A549 (cell line): ENCODE measurements around the gene CSMD2. TPM values are rescaled to one million over a fixed set of nuclear protein-coding genes. Genes with fewer than 3 reads are reported as not detected.

Source experiments
- ATAC-seq, 2 experiments: fragments of 200-7000 bp in 1 of 2; fragments of >200 bp in 1 of 2; cut with Nextera tagmentation in 1 of 2; cut with Tn5 transposase in 1 of 2; 3 replicates each; pipeline versions ENCODE4 v1.8.0 to v1.9.1; 2018 to 2020; ENCODE audit warnings: mild to moderate bottlenecking in 1 of 2, moderate library complexity in 1 of 2
- CTCF ChIA-PET: fragments of 300-600 bp; sonication (Branson Sonifier 250); formaldehyde crosslinking; extraction: SDS; loops from one replicate; lab custom pipeline; 2021; ENCODE audit warnings: antibody characterized with exemption, inconsistent platforms; lab: Yijun Ruan, JAX
- POLR2A ChIA-PET: fragments of 350-600 bp; formaldehyde crosslinking; extraction: SDS; loops from one replicate; lab custom pipeline; 2021; ENCODE audit warnings: antibody characterized with exemption, inconsistent platforms; lab: Yijun Ruan, JAX
- DNase-seq, 2 experiments: peaks; one replicate each; pipeline versions ENCODE4 v3.0.0 to v3.0.0-alpha.2; 2011 to 2016; ENCODE audit warnings: low read depth in 1 of 2, low spot score in 1 of 2
- FAIRE-seq: peaks from 2 replicates; lab custom pipeline; 2011; peaks lifted over from hg19 to GRCh38; lab: Jason Lieb, UNC
- H3K27ac ChIP-seq, 2 experiments: fragments of >200 bp; sonication (Bioruptor Twin); formaldehyde crosslinking; 3 replicates each; pipeline ENCODE4 v1.5.1; 2016 to 2017
- H3K4me1 ChIP-seq: fragments of >200 bp; sonication (Bioruptor Twin); formaldehyde crosslinking; 3 replicates; pipeline ENCODE4 v1.6.1; 2016
- H3K4me2 ChIP-seq: fragments of >200 bp; sonication (Bioruptor Twin); formaldehyde crosslinking; 3 replicates; pipeline ENCODE4 v1.6.1; 2016
- H3K4me3 ChIP-seq: fragments of >200 bp; sonication (Bioruptor Twin); formaldehyde crosslinking; 3 replicates; pipeline ENCODE4 v1.5.1; 2016
- H3K9me3 ChIP-seq: fragments of >200 bp; sonication (Bioruptor Twin); formaldehyde crosslinking; 3 replicates; pipeline ENCODE4 v1.6.1; 2016
- ATOH8 ChIP-seq: fragments of 250-450 bp; sonication (Bioruptor Pico); IDR thresholded peaks from 2 replicates; pipeline ENCODE4 v1.5.0; 2020; ENCODE audit warnings: low read depth, mild to moderate bottlenecking, moderate library complexity
- BCL3 ChIP-seq: fragments of >200 bp; sonication (Bioruptor Twin); formaldehyde crosslinking; IDR thresholded peaks from 3 replicates; pipeline ENCODE4 v1.6.1; 2016
- CBX2 ChIP-seq: fragments of 200-600 bp; sonication (generic); IDR thresholded peaks from 2 replicates; pipeline ENCODE4 v1.6.1; 2016; ENCODE audit warnings: low read depth, mild to moderate bottlenecking, borderline replicate concordance
- CHD2 ChIP-seq: fragments of 150-350 bp; IDR thresholded peaks from 2 replicates; pipeline ENCODE4 v1.6.1; 2014; ENCODE audit warnings: low read length; ENCODE audit not compliant: partially characterized antibody
- CHD4 ChIP-seq: fragments of 200-600 bp; sonication (generic); IDR thresholded peaks from 2 replicates; pipeline ENCODE4 v1.6.1; 2016; ENCODE audit warnings: antibody characterized with exemption, mild to moderate bottlenecking, borderline replicate concordance
- CTCF ChIP-seq: fragments of >200 bp; sonication (Bioruptor Twin); formaldehyde crosslinking; IDR thresholded peaks from 3 replicates; pipeline ENCODE4 v1.5.1; 2016
- FOXS1 ChIP-seq: fragments of 250-450 bp; sonication (Bioruptor Pico); IDR thresholded peaks from 2 replicates; pipeline ENCODE4 v1.5.0; 2020; ENCODE audit warnings: mild to moderate bottlenecking, moderate library complexity
- HDAC2 ChIP-seq: fragments of 200-600 bp; sonication (generic); IDR thresholded peaks from 2 replicates; pipeline ENCODE4 v1.6.1; 2016
- HES2 ChIP-seq: fragments of >200 bp; sonication (Bioruptor Twin); formaldehyde crosslinking; IDR thresholded peaks from 2 replicates; pipeline ENCODE4 v1.6.1; 2016
- HOXB5 ChIP-seq: fragments of 250-450 bp; sonication (Bioruptor Pico); IDR thresholded peaks from 2 replicates; pipeline ENCODE4 v1.5.0; 2020; ENCODE audit warnings: mild to moderate bottlenecking, moderate library complexity
- MAX ChIP-seq: IDR thresholded peaks from 2 replicates; pipeline ENCODE4 v1.6.1; 2012
- MAZ ChIP-seq: fragments of 150-350 bp; IDR thresholded peaks from 2 replicates; pipeline ENCODE4 v1.6.1; 2014; ENCODE audit warnings: antibody characterized with exemption, low read depth, low read length, borderline replicate concordance
- NR3C1 ChIP-seq: fragments of >200 bp; sonication (Bioruptor Twin); formaldehyde crosslinking; IDR thresholded peaks from 3 replicates; pipeline ENCODE4 v1.6.1; 2017
- PHF8 ChIP-seq: fragments of 200-600 bp; sonication (generic); IDR thresholded peaks from 2 replicates; pipeline ENCODE4 v1.6.1; 2016; ENCODE audit warnings: low read depth, mild to moderate bottlenecking, antibody characterized with exemption, moderate library complexity, borderline replicate concordance
- RAD21 ChIP-seq, 2 experiments: fragments of >200 bp in 1 of 2; sonication (Bioruptor Twin) in 1 of 2; formaldehyde crosslinking in 1 of 2; IDR thresholded peaks in 1 of 2; conservative IDR thresholded peaks in 1 of 2; 2 replicates in 1 of 2; 3 replicates in 1 of 2; pipeline ENCODE4 v1.6.1; 2012 to 2018; ENCODE audit warnings: inconsistent platforms in 1 of 2
- REST ChIP-seq: fragments of 200-600 bp; sonication (generic); IDR thresholded peaks from 2 replicates; pipeline ENCODE4 v1.6.1; 2016; ENCODE audit warnings: antibody characterized with exemption, mild to moderate bottlenecking, moderate library complexity
- RNF2 ChIP-seq: fragments of 200-600 bp; sonication (generic); IDR thresholded peaks from 2 replicates; pipeline ENCODE4 v1.6.1; 2016; ENCODE audit warnings: low read depth, mild to moderate bottlenecking, antibody characterized with exemption, moderate library complexity, borderline replicate concordance
- SMC3 ChIP-seq: fragments of >200 bp; sonication (Bioruptor Twin); formaldehyde crosslinking; IDR thresholded peaks from 3 replicates; pipeline ENCODE4 v1.6.1; 2018; ENCODE audit warnings: inconsistent platforms
- SREBF2 ChIP-seq: fragments of 450-650 bp; IDR thresholded peaks from 2 replicates; pipeline ENCODE4 v1.6.1; 2014; ENCODE audit warnings: mild to moderate bottlenecking, moderate library complexity
- TFCP2L1 ChIP-seq: fragments of 250-450 bp; sonication (Bioruptor Pico); IDR thresholded peaks from 2 replicates; pipeline ENCODE4 v1.5.0; 2021; ENCODE audit warnings: mild to moderate bottlenecking
- USF2 ChIP-seq: fragments of 450-650 bp; IDR thresholded peaks from 2 replicates; pipeline ENCODE4 v1.6.1; 2014; ENCODE audit warnings: antibody characterized with exemption
- ZC3H11A ChIP-seq: fragments of 450-650 bp; IDR thresholded peaks from 2 replicates; pipeline ENCODE4 v1.6.1; 2014; ENCODE audit warnings: antibody characterized with exemption, mild to moderate bottlenecking
- WGBS: methylation state at CpG from one replicate; pipeline ENCODE4 v1.1.6; 2017; ENCODE audit errors: missing lambda C conversion rate; 5-methylcytosine and 5-hydroxymethylcytosine counted together
- polyA plus RNA-seq, 4 experiments: library from polyadenylated mRNA; depleted of rRNA in 3 of 4; stranded (reverse); fragments of >200 nt; fragmentation: RNase III in 1 of 4; extraction: RNeasy Plus Mini Kit Qiagen cat#74134 plus additional on column Dnase treatment in 1 of 4; gene quantifications; 2 replicates in 3 of 4; 3 replicates in 1 of 4; pipeline ENCODE4 v1.2.3, GENCODE V29; 2011 to 2017

Gene CSMD2
- polyA plus RNA-seq, 2 of the 4 experiments (the other 2 are of a cell fraction), result not detected

GRCh38 chr1:33515607-33516006 lies 649.4 kb downstream of the CSMD2 start:
- WGBS, result 56% methylated on average over 2 of the region's 2 CpGs
- H3K9me3 ChIP-seq, result no peaks in the 10 kb centered on the region
- TF ChIP-seq RAD21 (conservative IDR thresholded peaks at IDR 0.05 in 1 of 2, IDR thresholded peaks at IDR 0.05 in 1 of 2) (no peak), BCL3 (no peak), NR3C1 (no peak), HOXB5 (CRISPR knock-in tag) (no peak), HDAC2 (no peak), CBX2 (no peak), CHD2 (no peak), CTCF (no peak), PHF8 (no peak), USF2 (no peak), MAX (no peak), FOXS1 (CRISPR knock-in tag) (no peak), ZC3H11A (no peak), TFCP2L1 (CRISPR knock-in tag) (no peak)
- TF ChIP-seq, all 56 proteins: peak for 0
- H3K4me3 ChIP-seq, result no peak overlapping the region
- no peaks in the 10 kb centered on the region for H3K4me1 ChIP-seq
- H3K4me2 ChIP-seq, result no peak overlapping the region
- ChIA-PET CTCF (no interaction called here), POLR2A (no interaction called here)
- DNase-seq (no peak), FAIRE-seq (no peak), ATAC-seq (no peak)
- no peak overlapping the region for H3K27ac ChIP-seq

- Histone ChIP-seq H3K27ac (no peak overlapping the region), H3K9me3 (no peaks in the 10 kb centered on the region), H3K4me1 (no peaks in the 10 kb centered on the region), H3K4me3 (no peak overlapping the region), H3K4me2 (no peak overlapping the region)
- ATAC-seq, result no peak
- no peak for DNase-seq
- ChIA-PET CTCF (no interaction called here), POLR2A (no interaction called here)
- no peak for FAIRE-seq
- 23% methylated on average over 4 of the region's 8 CpGs for WGBS
- TF ChIP-seq REST, result no peak
- TF ChIP-seq RNF2, result no peak
- no peak for TF ChIP-seq SREBF2
- no peak for TF ChIP-seq SMC3
- TF ChIP-seq CTCF, result no peak
- TF ChIP-seq CBX2, result no peak
- no peak for TF ChIP-seq HES2
- no peak for TF ChIP-seq ATOH8 (CRISPR knock-in tag)
- TF ChIP-seq MAZ, result no peak
- no peak for TF ChIP-seq CHD4
Measured at GRCh38 chr1:33515112-33515511, 649.9 kb downstream of the CSMD2 start.
